Neural crest cell (in vitro differentiated cells): ENCODE data around the gene FBN3. TPM values are rescaled to one million over a fixed set of nuclear protein-coding genes. Genes with fewer than 3 reads are reported as not detected.
"Not testable (repeated sequence)": the region's sequence is repeated elsewhere in the genome, so short reads cannot be mapped to it uniquely, and the experiment has no call there.

Experiments used
- DNase-seq: peaks from one replicate; pipeline ENCODE4 v3.0.0; 2021; ENCODE audit warnings: low read depth, mixed read lengths, low spot score
- H3K27ac Mint-ChIP-seq: one replicate; pipeline ENCODE4 v1.8.0; 2021; ENCODE audit warnings: mild to moderate bottlenecking, mixed read lengths; ENCODE audit not compliant: unreplicated experiment
- H3K27me3 Mint-ChIP-seq: 2 replicates; pipeline ENCODE4 v1.8.0; 2021; ENCODE audit warnings: low read depth, mild to moderate bottlenecking, mixed read lengths
- H3K36me3 Mint-ChIP-seq: 2 replicates; pipeline ENCODE4 v1.8.0; 2021; ENCODE audit warnings: low read depth, mild to moderate bottlenecking, mixed read lengths
- H3K4me1 Mint-ChIP-seq: 2 replicates; pipeline ENCODE4 v1.8.0; 2021; ENCODE audit warnings: mixed read lengths
- H3K4me3 Mint-ChIP-seq: one replicate; pipeline ENCODE4 v1.8.0; 2021; ENCODE audit warnings: mild to moderate bottlenecking, mixed read lengths
- H3K9me3 Mint-ChIP-seq: 2 replicates; pipeline ENCODE4 v1.8.0; 2021; ENCODE audit warnings: mixed read lengths
- total RNA-seq: library from RNA; stranded (reverse); gene quantifications from 2 replicates; pipeline ENCODE4 v1.2.1, GENCODE V29; 2021
- TF ChIP-seq, protein P1 (sequence below): fragments of 200-600 bp; sonication (generic); conservative IDR thresholded peaks from 2 replicates; pipeline ENCODE4 v1.5.0; 2021; ENCODE audit warnings: antibody characterized with exemption, mild to moderate bottlenecking

Gene FBN3
- total RNA-seq, 1 donor from 2014 or later, result 13.9 TPM

DNA sequence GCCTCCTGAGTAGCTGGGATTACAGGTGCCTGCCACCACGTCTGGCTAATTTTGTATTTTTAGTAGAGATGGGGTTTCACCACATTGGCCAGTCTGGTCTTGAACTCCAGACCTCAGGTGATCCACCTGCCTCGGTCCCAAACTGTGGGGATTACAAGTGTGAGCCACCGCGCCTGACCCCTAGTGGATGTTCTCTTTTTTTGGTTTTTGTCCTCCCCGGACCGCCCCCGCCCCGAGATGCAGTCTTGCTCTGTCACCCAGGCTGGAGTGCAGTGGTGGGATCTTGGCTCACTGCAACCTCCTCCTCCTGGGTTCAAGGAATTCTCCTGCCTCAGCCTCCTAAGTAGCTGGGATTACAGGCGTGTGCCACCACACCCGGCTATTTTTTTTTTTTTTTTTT is 4.6 kb upstream of the FBN3 start:
- TF ChIP-seq, protein P1, sequence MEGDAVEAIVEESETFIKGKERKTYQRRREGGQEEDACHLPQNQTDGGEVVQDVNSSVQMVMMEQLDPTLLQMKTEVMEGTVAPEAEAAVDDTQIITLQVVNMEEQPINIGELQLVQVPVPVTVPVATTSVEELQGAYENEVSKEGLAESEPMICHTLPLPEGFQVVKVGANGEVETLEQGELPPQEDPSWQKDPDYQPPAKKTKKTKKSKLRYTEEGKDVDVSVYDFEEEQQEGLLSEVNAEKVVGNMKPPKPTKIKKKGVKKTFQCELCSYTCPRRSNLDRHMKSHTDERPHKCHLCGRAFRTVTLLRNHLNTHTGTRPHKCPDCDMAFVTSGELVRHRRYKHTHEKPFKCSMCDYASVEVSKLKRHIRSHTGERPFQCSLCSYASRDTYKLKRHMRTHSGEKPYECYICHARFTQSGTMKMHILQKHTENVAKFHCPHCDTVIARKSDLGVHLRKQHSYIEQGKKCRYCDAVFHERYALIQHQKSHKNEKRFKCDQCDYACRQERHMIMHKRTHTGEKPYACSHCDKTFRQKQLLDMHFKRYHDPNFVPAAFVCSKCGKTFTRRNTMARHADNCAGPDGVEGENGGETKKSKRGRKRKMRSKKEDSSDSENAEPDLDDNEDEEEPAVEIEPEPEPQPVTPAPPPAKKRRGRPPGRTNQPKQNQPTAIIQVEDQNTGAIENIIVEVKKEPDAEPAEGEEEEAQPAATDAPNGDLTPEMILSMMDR, result peak; percentile 42
- H3K9me3 Mint-ChIP-seq, DNase-seq, H3K27ac Mint-ChIP-seq, H3K36me3 Mint-ChIP-seq: not testable (repeated sequence)
- Mint-ChIP-seq H3K27me3 (peaks cover 34% of the 10 kb centered on the region), H3K4me1 (peaks cover 20% of the 10 kb centered on the region), H3K4me3 (peak overlapping the region; percentile 38)

DNA sequence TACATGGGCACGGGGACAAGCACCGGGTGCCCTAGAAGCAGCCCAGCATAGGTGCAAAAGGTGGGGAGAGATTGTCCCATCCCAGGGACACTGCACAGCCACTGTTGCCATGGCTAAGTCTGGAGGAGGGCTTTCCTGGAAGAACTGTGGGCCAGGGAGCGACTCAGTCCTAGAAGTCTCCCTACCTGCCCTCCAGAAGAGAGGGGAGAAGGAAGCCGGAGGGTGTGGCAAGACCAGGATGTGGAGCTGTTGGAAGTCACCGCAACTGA is 2.3 kb upstream of the FBN3 start:
- H3K27me3 Mint-ChIP-seq, result peaks cover 46% of the 10 kb centered on the region
- H3K36me3 Mint-ChIP-seq, result no peaks in the 10 kb centered on the region
- DNase-seq, result no peak
- no peak overlapping the region for H3K4me3 Mint-ChIP-seq
- TF ChIP-seq, protein P1, result no peak
- no peaks in the 10 kb centered on the region for H3K9me3 Mint-ChIP-seq
- no peak overlapping the region for H3K27ac Mint-ChIP-seq
- H3K4me1 Mint-ChIP-seq, result peaks cover 19% of the 10 kb centered on the region

DNA sequence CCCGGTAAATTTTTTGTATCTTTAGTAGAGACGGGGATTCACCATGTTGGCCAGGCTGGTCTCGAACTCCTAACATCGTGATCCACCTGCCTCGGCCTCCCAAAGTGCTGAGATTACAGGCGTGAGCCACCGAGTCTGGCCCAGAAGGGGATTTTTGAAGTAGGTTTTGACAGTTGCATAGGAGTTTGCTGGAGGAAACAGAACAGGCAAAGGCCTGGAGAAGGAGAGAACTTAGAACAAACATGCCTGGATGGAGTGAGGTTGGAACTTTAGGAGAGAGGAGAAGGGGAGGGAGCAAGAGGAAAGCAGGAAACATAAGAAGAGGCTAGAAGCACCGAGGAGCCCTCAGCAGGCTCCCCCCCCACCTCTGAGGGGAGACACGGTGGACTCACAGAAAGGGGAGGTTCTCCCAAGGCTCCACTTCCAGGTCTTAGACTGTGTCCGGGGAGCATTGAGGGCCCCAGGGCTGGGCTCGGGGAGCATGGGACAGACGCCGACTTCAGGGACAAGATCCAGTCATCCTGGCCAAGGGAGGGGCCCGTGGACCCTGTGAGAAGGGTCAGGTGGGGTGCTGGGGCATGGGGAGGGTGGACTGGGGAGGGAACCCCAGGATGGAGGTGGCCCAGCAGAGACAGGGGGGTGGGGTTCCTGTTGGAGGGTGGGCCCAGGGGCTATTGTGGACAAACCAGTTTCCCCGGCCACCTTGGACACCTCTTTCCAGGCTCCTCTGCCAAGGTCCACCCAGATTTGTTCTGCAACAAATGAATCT is 1.8 kb upstream of the FBN3 start:
- no peaks in the 10 kb centered on the region for H3K9me3 Mint-ChIP-seq
- no peak overlapping the region for H3K27ac Mint-ChIP-seq
- H3K36me3 Mint-ChIP-seq, result no peaks in the 10 kb centered on the region
- TF ChIP-seq, protein P1, result no peak
- peaks cover 19% of the 10 kb centered on the region for H3K4me1 Mint-ChIP-seq
- peaks cover 51% of the 10 kb centered on the region for H3K27me3 Mint-ChIP-seq
- H3K4me3 Mint-ChIP-seq, result peak overlapping the region; percentile 31
- no peak for DNase-seq

DNA sequence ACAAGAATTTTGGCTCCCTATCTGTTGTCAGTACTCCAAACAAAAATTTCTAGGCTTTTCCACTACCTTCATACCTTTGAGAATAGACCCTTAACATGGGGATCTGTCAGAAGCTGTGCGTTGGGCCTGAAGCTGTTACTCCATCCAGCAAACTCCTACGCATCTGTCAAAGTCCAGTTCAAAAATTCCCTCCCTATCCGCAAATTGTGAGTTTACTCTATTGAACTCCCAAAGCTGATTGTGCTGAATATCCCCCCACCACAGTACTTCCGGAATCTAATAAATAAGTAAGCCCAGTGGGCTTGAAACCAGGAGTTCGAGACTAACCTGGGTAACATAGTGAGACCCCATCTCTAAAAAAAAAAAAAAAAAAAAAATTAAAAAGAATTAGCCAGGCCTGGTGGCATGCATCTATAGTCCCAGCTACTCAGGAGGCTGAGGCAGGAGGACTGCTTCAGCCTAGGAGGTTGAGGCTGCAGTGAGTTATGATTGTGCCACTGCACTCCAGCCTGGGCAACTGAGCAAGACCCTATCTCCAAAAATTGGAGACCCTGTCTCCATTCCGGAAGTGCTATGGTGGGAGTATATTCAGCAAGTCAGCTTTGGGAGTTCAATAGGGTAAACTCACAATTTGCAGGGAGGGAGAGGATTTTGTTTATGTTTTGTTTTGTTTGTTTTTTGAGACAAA is 930 bp upstream of the FBN3 start:
- Mint-ChIP-seq H3K27me3 (peaks cover 55% of the 10 kb centered on the region), H3K4me3 (peak overlapping the region; percentile 81), H3K36me3 (no peaks in the 10 kb centered on the region), H3K27ac (no peak overlapping the region), H3K4me1 (peaks cover 19% of the 10 kb centered on the region), H3K9me3 (no peaks in the 10 kb centered on the region)
- no peak for DNase-seq
- TF ChIP-seq, protein P1, result no peak

DNA sequence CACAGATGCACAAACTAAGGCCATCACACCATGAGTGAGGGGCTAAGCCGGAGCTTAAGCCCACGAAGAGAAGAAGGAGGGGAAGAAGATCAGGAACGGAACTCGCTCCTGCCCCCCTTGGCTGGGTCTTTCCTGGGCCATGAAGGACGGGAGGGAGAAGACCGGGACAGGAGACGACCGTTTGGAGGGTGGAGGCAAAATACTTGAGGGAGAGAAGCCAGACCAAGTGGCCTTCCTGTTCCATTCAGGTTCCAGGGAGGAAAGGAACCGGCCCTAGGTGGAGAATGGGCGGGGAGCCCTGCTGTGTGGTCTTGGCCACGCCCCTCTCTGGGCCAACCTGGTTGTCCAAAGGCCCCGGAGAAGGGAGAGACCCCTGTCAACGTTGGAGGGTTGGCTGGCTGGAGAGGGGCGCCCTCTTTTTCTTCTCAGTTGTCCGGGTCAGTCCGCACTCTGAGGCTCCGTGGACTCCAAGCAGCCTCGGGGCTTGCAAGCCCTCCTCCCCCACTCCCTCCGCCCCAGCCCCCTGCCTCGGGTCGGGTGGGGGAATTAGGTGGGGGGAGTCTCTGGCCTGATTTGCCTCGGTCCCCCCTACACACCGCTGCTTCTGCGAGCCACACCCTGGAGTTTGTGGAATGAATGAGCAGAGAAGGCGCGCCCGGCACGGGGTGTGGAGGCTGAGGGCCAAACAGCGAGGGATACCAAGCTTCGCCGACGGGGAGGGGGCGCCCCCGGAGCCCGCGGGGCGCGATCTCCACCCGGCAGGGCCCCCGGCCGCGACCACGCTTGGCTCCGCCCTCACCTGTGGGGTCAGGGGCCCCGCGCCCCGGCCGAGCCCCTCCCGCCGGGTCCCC is 757 bp downstream of the FBN3 start:
- Mint-ChIP-seq H3K4me3 (peak overlapping the region; percentile 84), H3K36me3 (no peaks in the 10 kb centered on the region), H3K4me1 (peaks cover 9% of the 10 kb centered on the region), H3K27ac (peak overlapping the region; percentile 84), H3K9me3 (no peaks in the 10 kb centered on the region), H3K27me3 (peaks cover 51% of the 10 kb centered on the region)
- DNase-seq, result peak; percentile 27
- TF ChIP-seq, protein P1, result no peak
